HCT116 (cell line): ENCODE data around the gene CHD1L. TPM values are rescaled to one million over a fixed set of nuclear protein-coding genes. Genes with fewer than 3 reads are reported as not detected.

Source experiments
- ATAC-seq: fragments of 200-7000 bp; cut with Tn5 transposase; 2 replicates; pipeline ENCODE4 v1.9.1; 2020; ENCODE audit warnings: mild to moderate bottlenecking, moderate library complexity
- BruUV-seq: library from RNA; stranded (reverse); fragments of 400-500 nt; replicated peaks from 2 replicates; lab custom pipeline; 2021; lab: Mats Ljungman, UMichigan
- CTCF ChIA-PET: fragments of 300-600 bp; sonication (Branson Sonifier 250); formaldehyde crosslinking; loops from one replicate; lab custom pipeline; 2021; ENCODE audit warnings: antibody characterized with exemption; lab: Charles Lee
- POLR2A ChIA-PET: fragments of 300-600, 350-600 bp; sonication (Branson Sonifier 250); formaldehyde crosslinking; loops from one replicate; lab custom pipeline; 2021; ENCODE audit warnings: antibody characterized with exemption; lab: Charles Lee
- RAD21 ChIA-PET, 2 experiments: fragments of 300-600 bp; sonication (Branson Sonifier 250); formaldehyde crosslinking; loops; one replicate each; lab custom pipeline; 2023; ENCODE audit warnings: low total read pairs in 2 of 2; ENCODE audit not compliant: uncharacterized antibody in 2 of 2, unreplicated experiment in 2 of 2, low non-redundant PET in 1 of 2; lab: Charles Lee
- DNase-seq: peaks from one replicate; pipeline ENCODE4 v3.0.0-alpha.2; 2010; ENCODE audit warnings: low read depth, low spot score
- H2AFZ ChIP-seq: fragments of 200-600 bp; shearing (Covaris generic), sonication (generic); 2 replicates; pipeline ENCODE4 v1.6.1; 2017; ENCODE audit warnings: low read depth, mixed run types, mixed read lengths, antibody characterized with exemption, low read length; ENCODE audit not compliant: poor library complexity, severe bottlenecking
- H3K27ac ChIP-seq: 2 replicates; pipeline ENCODE4 v1.5.1; 2012; ENCODE audit warnings: low read depth, low read length
- H3K27me3 ChIP-seq: fragments of 200-600 bp; sonication (generic); 2 replicates; pipeline ENCODE4 v1.6.1; 2016; ENCODE audit warnings: mixed run types, low read length, mixed read lengths; ENCODE audit not compliant: insufficient read depth
- H3K36me3 ChIP-seq, 2 experiments: fragments of 200-500 bp in 1 of 2; fragments of 200-600 bp in 1 of 2; sonication (Bioruptor generic) in 1 of 2; sonication (generic) in 1 of 2; 2 replicates each; pipeline versions ENCODE4 v1.5.1 to v1.6.1; 2014 to 2016; ENCODE audit warnings: low read length in 2 of 2, inconsistent platforms in 1 of 2, mixed read lengths in 1 of 2, mixed run types in 1 of 2; ENCODE audit not compliant: insufficient read depth in 2 of 2, control insufficient read depth in 1 of 2
- H3K4me1 ChIP-seq, 2 experiments: fragments of 200-600 bp in 1 of 2; sonication (generic) in 1 of 2; 2 replicates each; pipeline versions ENCODE4 v1.5.1 to v1.6.1; 2012 to 2017; ENCODE audit warnings: low read length in 2 of 2, inconsistent platforms in 1 of 2, mild to moderate bottlenecking in 1 of 2, mixed read lengths in 1 of 2, mixed run types in 1 of 2, moderate library complexity in 1 of 2; ENCODE audit not compliant: insufficient read depth in 2 of 2, control insufficient read depth in 1 of 2
- H3K4me2 ChIP-seq: fragments of 200-600 bp; sonication (generic); 2 replicates; pipeline ENCODE4 v1.6.1; 2017; ENCODE audit warnings: mixed run types, low read length, mixed read lengths
- H3K4me3 ChIP-seq, 2 experiments: fragments of 200-600 bp in 1 of 2; sonication (generic) in 1 of 2; replicated peaks in 1 of 2; 2 replicates each; pipeline ENCODE4 v1.5.1; 2011 to 2016; ENCODE audit warnings: low read length in 2 of 2, control low read depth in 1 of 2, low read depth in 1 of 2, mild to moderate bottlenecking in 1 of 2, mixed read lengths in 1 of 2, mixed run types in 1 of 2
- H3K79me2 ChIP-seq: fragments of 200-600 bp; sonication (generic); 2 replicates; pipeline ENCODE4 v1.6.1; 2017; ENCODE audit warnings: mild to moderate bottlenecking, mixed run types, low read length, moderate library complexity, mixed read lengths; ENCODE audit not compliant: insufficient read depth
- H3K9ac ChIP-seq: fragments of 200-600 bp; sonication (generic); 2 replicates; pipeline ENCODE4 v1.6.1; 2016; ENCODE audit warnings: low read length, mixed read lengths
- H3K9me2 ChIP-seq: fragments of 200-600 bp; sonication (generic), shearing (Covaris generic); 2 replicates; pipeline ENCODE4 v1.6.1; 2017; ENCODE audit warnings: mixed run types, mild to moderate bottlenecking, moderate library complexity; ENCODE audit not compliant: insufficient read depth
- H3K9me3 ChIP-seq, 2 experiments: fragments of 200-500 bp in 1 of 2; fragments of 200-600 bp in 1 of 2; sonication (Bioruptor generic) in 1 of 2; sonication (generic) in 1 of 2; 2 replicates each; pipeline ENCODE4 v1.6.1; 2014 to 2017; ENCODE audit warnings: low read length in 2 of 2, mixed read lengths in 2 of 2, inconsistent platforms in 1 of 2, low read depth in 1 of 2, mild to moderate bottlenecking in 1 of 2, mixed run types in 1 of 2, moderate library complexity in 1 of 2; ENCODE audit not compliant: control insufficient read depth in 1 of 2, insufficient read depth in 1 of 2
- H4K20me1 ChIP-seq: fragments of 200-600 bp; sonication (generic), shearing (Covaris generic); 2 replicates; pipeline ENCODE4 v1.6.1; 2017; ENCODE audit warnings: mixed run types, mild to moderate bottlenecking, moderate library complexity; ENCODE audit not compliant: insufficient read depth
- CEBPB ChIP-seq: IDR thresholded peaks from 2 replicates; pipeline ENCODE4 v1.6.1; 2012; ENCODE audit warnings: low read depth
- EGR1 ChIP-seq: IDR thresholded peaks from 2 replicates; pipeline ENCODE4 v1.6.1; 2012; ENCODE audit warnings: low read depth
- FOSL1 ChIP-seq: IDR thresholded peaks from 2 replicates; pipeline ENCODE4 v1.6.1; 2012; ENCODE audit warnings: low read depth
- POLR2AphosphoS5 ChIP-seq: IDR thresholded peaks from 2 replicates; pipeline ENCODE4 v1.6.1; 2011; ENCODE audit warnings: mild to moderate bottlenecking, low read depth, low read length, moderate library complexity
- RAD21 ChIP-seq: IDR thresholded peaks from 2 replicates; pipeline ENCODE4 v1.6.1; 2012; ENCODE audit warnings: low read depth, mild to moderate bottlenecking
- REST ChIP-seq: IDR thresholded peaks from 2 replicates; pipeline ENCODE4 v1.6.1; 2012; ENCODE audit warnings: low read depth
- SIN3A ChIP-seq: IDR thresholded peaks from 2 replicates; pipeline ENCODE4 v1.6.1; 2012; ENCODE audit warnings: low read depth
- SP1 ChIP-seq: IDR thresholded peaks from 2 replicates; pipeline ENCODE4 v1.6.1; 2012; ENCODE audit warnings: low read depth
- SRF ChIP-seq: IDR thresholded peaks from 2 replicates; pipeline ENCODE4 v1.6.1; 2012; ENCODE audit warnings: low read depth
- TCF7L2 ChIP-seq: IDR thresholded peaks from 2 replicates; pipeline ENCODE4 v1.7.0; 2011; ENCODE audit warnings: borderline replicate concordance, inconsistent platforms; ENCODE audit not compliant: insufficient read depth, insufficient read length; ENCODE audit errors: extremely low read depth
- YY1 ChIP-seq: IDR thresholded peaks from 2 replicates; pipeline ENCODE4 v1.6.1; 2011; ENCODE audit warnings: low read length, low read depth, moderate library complexity, mild to moderate bottlenecking; ENCODE audit not compliant: insufficient replicate concordance; ENCODE audit errors: extremely low read depth
- ZFX ChIP-seq: fragments of 450-650 bp; IDR thresholded peaks from 2 replicates; pipeline ENCODE4 v1.6.1; 2017
- intact Hi-C: fragments of 100-400 bp; cut with micrococcal nuclease; formaldehyde crosslinking; loops from 2 replicates; pipeline ENCODE4 v1.10.0; 2022
- total RNA-seq: library from RNA; stranded (reverse); gene quantifications from one replicate; pipeline ENCODE4 v1.2.1, GENCODE V29; 2021; ENCODE audit not compliant: unreplicated experiment
- TF ChIP-seq, protein P1 (sequence below), 3 experiments: fragments of 200-600 bp in 1 of 3; sonication (generic) in 1 of 3; IDR thresholded peaks in 2 of 3; conservative IDR thresholded peaks in 1 of 3; 2 replicates each; pipeline ENCODE4 v1.5.1; 2012 to 2017; ENCODE audit warnings: low read depth in 2 of 3, low read length in 2 of 3, antibody characterized with exemption in 1 of 3, borderline replicate concordance in 1 of 3, control low read depth in 1 of 3, mild to moderate bottlenecking in 1 of 3, mixed read lengths in 1 of 3, mixed run types in 1 of 3, moderate library complexity in 1 of 3; ENCODE audit not compliant: insufficient read depth in 1 of 3

Gene CHD1L
- total RNA-seq, 1 experiment from 2014 or later: 52.0 TPM

- peak overlapping the region; percentile 10; the same call in 1 of the 2 replicates for H3K4me2 ChIP-seq
- no TSS peak for BruUV-seq
- ChIA-PET RAD21 (no interaction called here), POLR2A (no interaction called here), CTCF (no interaction called here)
- H4K20me1 ChIP-seq: peaks cover 20% of the 10 kb centered on the region; the same call in 1 of the 2 replicates
- peaks cover 98% of the 10 kb centered on the region for H3K79me2 ChIP-seq
- no peak overlapping the region for H3K27ac ChIP-seq
- DNase-seq: no peak
- peaks cover 3 to 9% of the 10 kb centered on the region in 2 experiments; a peak in 1 of 4 replicates for H3K36me3 ChIP-seq
- no peak overlapping the region for H3K9ac ChIP-seq
- no peaks in the 10 kb centered on the region for H3K9me3 ChIP-seq
- H2AFZ ChIP-seq: no peak overlapping the region
- no peak for ATAC-seq
- H3K9me2 ChIP-seq: no peaks in the 10 kb centered on the region
- intact Hi-C loops: no loop called here
- H3K4me3 ChIP-seq: no peak overlapping the region
- TF ChIP-seq ZFX (no peak), RAD21 (no peak), EGR1 (no peak), FOSL1 (no peak), REST (no peak), SP1 (no peak), CEBPB (no peak), SRF (no peak), POLR2AphosphoS5 (no peak), SIN3A (no peak), YY1 (no peak), TCF7L2 (no peak)
- TF ChIP-seq, protein P1, sequence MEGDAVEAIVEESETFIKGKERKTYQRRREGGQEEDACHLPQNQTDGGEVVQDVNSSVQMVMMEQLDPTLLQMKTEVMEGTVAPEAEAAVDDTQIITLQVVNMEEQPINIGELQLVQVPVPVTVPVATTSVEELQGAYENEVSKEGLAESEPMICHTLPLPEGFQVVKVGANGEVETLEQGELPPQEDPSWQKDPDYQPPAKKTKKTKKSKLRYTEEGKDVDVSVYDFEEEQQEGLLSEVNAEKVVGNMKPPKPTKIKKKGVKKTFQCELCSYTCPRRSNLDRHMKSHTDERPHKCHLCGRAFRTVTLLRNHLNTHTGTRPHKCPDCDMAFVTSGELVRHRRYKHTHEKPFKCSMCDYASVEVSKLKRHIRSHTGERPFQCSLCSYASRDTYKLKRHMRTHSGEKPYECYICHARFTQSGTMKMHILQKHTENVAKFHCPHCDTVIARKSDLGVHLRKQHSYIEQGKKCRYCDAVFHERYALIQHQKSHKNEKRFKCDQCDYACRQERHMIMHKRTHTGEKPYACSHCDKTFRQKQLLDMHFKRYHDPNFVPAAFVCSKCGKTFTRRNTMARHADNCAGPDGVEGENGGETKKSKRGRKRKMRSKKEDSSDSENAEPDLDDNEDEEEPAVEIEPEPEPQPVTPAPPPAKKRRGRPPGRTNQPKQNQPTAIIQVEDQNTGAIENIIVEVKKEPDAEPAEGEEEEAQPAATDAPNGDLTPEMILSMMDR (IDR thresholded peaks at IDR 0.05 in 2 of 3, conservative IDR thresholded peaks at IDR 0.05 in 1 of 3; ENCODE audit: borderline replicate concordance in 1 of 3, insufficient read depth in 1 of 3, low read depth in 2 of 3, low read length in 2 of 3): no peak
- H3K27me3 ChIP-seq: no peaks in the 10 kb centered on the region
- peaks cover 3 to 30% of the 10 kb centered on the region in 2 experiments; a peak in 2 of 4 replicates for H3K4me1 ChIP-seq
Measured at GRCh38 chr1:147247656-147248238, 5.3 kb downstream of the CHD1L start.
